PC-3 (cell line): ENCODE results near the gene PHACTR2.

ENCODE experiments used
- EZH2 ChIP-seq: fragments of 300-600 bp; sonication (generic); IDR thresholded peaks from one replicate; pipeline ENCODE4 v1.6.1; 2017; ENCODE audit warnings: antibody characterized with exemption, mild to moderate bottlenecking, low read length; ENCODE audit not compliant: unreplicated experiment
- TF ChIP-seq, protein P1 (sequence below): fragments of 300-600 bp; sonication (generic); conservative IDR thresholded peaks from 2 replicates; pipeline ENCODE4 v1.5.1; 2017; ENCODE audit warnings: antibody characterized with exemption, low read depth, mild to moderate bottlenecking, low read length

DNA sequence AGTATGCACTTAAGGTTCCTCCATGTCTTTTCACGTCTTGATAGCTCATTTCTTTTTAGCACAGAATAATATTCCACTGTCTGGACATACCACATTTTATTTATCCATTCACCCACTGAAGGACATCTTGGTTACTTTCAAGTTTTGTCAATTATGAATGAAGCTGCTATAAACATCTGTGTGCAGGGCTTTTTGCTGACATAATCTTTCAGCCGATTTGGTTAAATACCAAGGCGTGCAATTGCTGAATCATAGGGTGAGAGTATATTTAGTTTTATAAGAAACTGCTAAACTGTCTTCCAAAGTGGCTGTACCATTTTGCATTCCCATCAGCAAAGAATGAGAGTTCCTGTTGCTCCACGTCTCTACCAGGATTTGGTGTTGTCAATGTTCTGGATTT is 44.9 kb upstream of the PHACTR2 start:
- TF ChIP-seq, protein P1, sequence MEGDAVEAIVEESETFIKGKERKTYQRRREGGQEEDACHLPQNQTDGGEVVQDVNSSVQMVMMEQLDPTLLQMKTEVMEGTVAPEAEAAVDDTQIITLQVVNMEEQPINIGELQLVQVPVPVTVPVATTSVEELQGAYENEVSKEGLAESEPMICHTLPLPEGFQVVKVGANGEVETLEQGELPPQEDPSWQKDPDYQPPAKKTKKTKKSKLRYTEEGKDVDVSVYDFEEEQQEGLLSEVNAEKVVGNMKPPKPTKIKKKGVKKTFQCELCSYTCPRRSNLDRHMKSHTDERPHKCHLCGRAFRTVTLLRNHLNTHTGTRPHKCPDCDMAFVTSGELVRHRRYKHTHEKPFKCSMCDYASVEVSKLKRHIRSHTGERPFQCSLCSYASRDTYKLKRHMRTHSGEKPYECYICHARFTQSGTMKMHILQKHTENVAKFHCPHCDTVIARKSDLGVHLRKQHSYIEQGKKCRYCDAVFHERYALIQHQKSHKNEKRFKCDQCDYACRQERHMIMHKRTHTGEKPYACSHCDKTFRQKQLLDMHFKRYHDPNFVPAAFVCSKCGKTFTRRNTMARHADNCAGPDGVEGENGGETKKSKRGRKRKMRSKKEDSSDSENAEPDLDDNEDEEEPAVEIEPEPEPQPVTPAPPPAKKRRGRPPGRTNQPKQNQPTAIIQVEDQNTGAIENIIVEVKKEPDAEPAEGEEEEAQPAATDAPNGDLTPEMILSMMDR, result no peak
- no peak for TF ChIP-seq EZH2
